Smooth muscle cell (in vitro differentiated cells): ENCODE measurements around the gene REM1. TPM values are rescaled to one million over a fixed set of nuclear protein-coding genes. Genes with fewer than 3 reads are reported as not detected.
"Not testable (repeated sequence)": the region's sequence is repeated elsewhere in the genome, so short reads cannot be mapped to it uniquely, and the experiment has no call there.

ENCODE experiments used
- DNase-seq: peaks from one replicate; lab custom pipeline; 2025; ENCODE audit not compliant: unreplicated experiment; lab: John Stamatoyannopoulos, UW
- H2AFZ ChIP-seq: fragments of 200-600 bp; sonication (generic); 2 replicates; pipeline ENCODE4 v1.6.0; 2016; ENCODE audit warnings: antibody characterized with exemption, low read depth, mild to moderate bottlenecking
- H3F3A ChIP-seq: fragments of 200-600 bp; sonication (generic); 2 replicates; pipeline ENCODE4 v1.6.0; 2017; ENCODE audit warnings: antibody characterized with exemption, low read depth
- H3K27ac ChIP-seq: fragments of 200-600 bp; sonication (generic); 2 replicates; pipeline ENCODE4 v1.5.1; 2016; ENCODE audit warnings: low read depth, mild to moderate bottlenecking
- H3K27me3 ChIP-seq: fragments of 200-600 bp; sonication (generic); 2 replicates; pipeline ENCODE4 v1.6.1; 2016; ENCODE audit warnings: low read depth, mild to moderate bottlenecking
- H3K36me3 ChIP-seq: fragments of 200-600 bp; sonication (generic); 2 replicates; pipeline ENCODE4 v1.5.1; 2016; ENCODE audit warnings: low read depth
- H3K4me1 ChIP-seq: fragments of 200-600 bp; sonication (generic); 2 replicates; pipeline ENCODE4 v1.5.1; 2016; ENCODE audit warnings: low read depth
- H3K4me2 ChIP-seq: fragments of 200-600 bp; sonication (generic); 2 replicates; pipeline ENCODE4 v1.6.0; 2016; ENCODE audit warnings: mild to moderate bottlenecking
- H3K4me3 ChIP-seq: fragments of 200-600 bp; sonication (generic); 2 replicates; pipeline ENCODE4 v1.5.1; 2016; ENCODE audit warnings: mild to moderate bottlenecking
- H3K79me2 ChIP-seq: fragments of 200-600 bp; sonication (generic); 2 replicates; pipeline ENCODE4 v1.6.0; 2016; ENCODE audit warnings: low read depth, mild to moderate bottlenecking
- H3K9ac ChIP-seq: fragments of 200-600 bp; sonication (generic); 2 replicates; pipeline ENCODE4 v1.6.0; 2016; ENCODE audit warnings: low read depth
- H3K9me3 ChIP-seq: fragments of 200-600 bp; sonication (generic); replicated peaks from 2 replicates; pipeline ENCODE4 v1.5.1; 2016; ENCODE audit warnings: low read depth
- H4K20me1 ChIP-seq: fragments of 200-600 bp; sonication (generic); 2 replicates; pipeline ENCODE4 v1.6.0; 2016; ENCODE audit warnings: low read depth
- WGBS: methylation state at CpG from one replicate; pipeline ENCODE4 v1.1.7; 2016; ENCODE audit warnings: low lambda C conversion rate; 5-methylcytosine and 5-hydroxymethylcytosine counted together
- polyA plus RNA-seq: library from polyadenylated mRNA; unstranded; fragments of >200 nt; fragmentation: Nextera tagmentation; extraction: Ambion mirVana; gene quantifications from 2 replicates; pipeline ENCODE4 v1.2.1, GENCODE V29; 2016
- total RNA-seq: library from RNA; depleted of rRNA; stranded (reverse); fragments of >200 nt; gene quantifications from 2 replicates; pipeline ENCODE4 v1.2.3, GENCODE V29; 2014
- TF ChIP-seq, protein P1 (sequence below): fragments of 200-600 bp; sonication (generic); IDR thresholded peaks from 2 replicates; pipeline ENCODE4 v1.5.1; 2017; ENCODE audit warnings: borderline replicate concordance, mild to moderate bottlenecking, antibody characterized with exemption; ENCODE audit not compliant: insufficient read depth, poor library complexity, severe bottlenecking

Gene REM1
- total and polyA plus RNA-seq, 2 experiments from 2014 or later, result 0.85 to 1.4 TPM

DNA sequence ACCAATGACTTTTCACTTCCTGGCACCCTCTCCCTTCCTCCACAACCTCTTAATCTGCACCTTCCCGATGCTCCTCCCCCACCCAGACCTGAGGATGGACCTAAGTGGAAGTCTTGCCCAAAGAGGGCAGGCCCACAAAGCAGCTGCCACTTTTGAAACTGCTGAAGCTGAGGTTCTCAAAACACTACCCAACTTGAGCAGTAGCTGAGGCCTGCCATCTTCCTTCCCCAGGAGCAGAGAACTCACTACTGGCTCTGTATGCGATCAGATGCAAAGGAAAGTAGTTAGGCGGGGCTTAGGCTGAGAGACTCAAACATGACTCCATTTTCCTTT lies 40.7 kb downstream of the REM1 start:
- Histone ChIP-seq H3K27ac (peak overlapping the region; percentile 80), H3K9ac (peak overlapping the region; percentile 95), H3K4me1 (peaks cover 17% of the 10 kb centered on the region), H3K9me3 (no peaks in the 10 kb centered on the region), H4K20me1 (peaks cover 58% of the 10 kb centered on the region), H3K4me3 (peak overlapping the region; percentile 83), H3K27me3 (no peaks in the 10 kb centered on the region), H3F3A (no peaks in the 10 kb centered on the region), H3K4me2 (peak overlapping the region; percentile 96), H2AFZ (no peak overlapping the region), H3K79me2 (peaks cover 65% of the 10 kb centered on the region), H3K36me3 (no peaks in the 10 kb centered on the region)
- TF ChIP-seq, protein P1, sequence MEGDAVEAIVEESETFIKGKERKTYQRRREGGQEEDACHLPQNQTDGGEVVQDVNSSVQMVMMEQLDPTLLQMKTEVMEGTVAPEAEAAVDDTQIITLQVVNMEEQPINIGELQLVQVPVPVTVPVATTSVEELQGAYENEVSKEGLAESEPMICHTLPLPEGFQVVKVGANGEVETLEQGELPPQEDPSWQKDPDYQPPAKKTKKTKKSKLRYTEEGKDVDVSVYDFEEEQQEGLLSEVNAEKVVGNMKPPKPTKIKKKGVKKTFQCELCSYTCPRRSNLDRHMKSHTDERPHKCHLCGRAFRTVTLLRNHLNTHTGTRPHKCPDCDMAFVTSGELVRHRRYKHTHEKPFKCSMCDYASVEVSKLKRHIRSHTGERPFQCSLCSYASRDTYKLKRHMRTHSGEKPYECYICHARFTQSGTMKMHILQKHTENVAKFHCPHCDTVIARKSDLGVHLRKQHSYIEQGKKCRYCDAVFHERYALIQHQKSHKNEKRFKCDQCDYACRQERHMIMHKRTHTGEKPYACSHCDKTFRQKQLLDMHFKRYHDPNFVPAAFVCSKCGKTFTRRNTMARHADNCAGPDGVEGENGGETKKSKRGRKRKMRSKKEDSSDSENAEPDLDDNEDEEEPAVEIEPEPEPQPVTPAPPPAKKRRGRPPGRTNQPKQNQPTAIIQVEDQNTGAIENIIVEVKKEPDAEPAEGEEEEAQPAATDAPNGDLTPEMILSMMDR, result no peak
- WGBS, result 86% methylated on average over 3 of the region's 3 CpGs
- no peak for DNase-seq

DNA sequence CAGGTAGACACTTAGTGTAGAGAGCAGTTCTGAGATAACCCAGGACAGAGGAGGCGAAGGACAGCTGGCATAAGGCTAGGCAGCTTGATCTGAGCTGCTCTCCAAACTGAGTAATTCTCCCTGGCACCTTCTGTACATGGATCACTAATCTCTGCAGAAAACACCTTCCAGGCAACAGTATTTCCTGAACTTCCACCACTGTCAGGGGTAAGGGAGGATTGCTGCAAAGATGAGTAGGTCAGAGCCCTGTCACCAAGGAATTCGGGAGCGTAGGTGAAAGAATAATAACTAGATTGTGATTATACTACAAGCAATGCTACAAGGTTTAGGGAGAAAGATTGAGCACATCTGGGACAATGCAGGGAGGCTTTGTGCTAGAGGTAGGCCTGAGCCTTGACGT lies 41.1 kb downstream of the REM1 start:
- peak overlapping the region; percentile 83 for H3K4me3 ChIP-seq
- H3K27me3 ChIP-seq, result no peaks in the 10 kb centered on the region
- H4K20me1 ChIP-seq, result peaks cover 62% of the 10 kb centered on the region
- peak overlapping the region; percentile 80 for H3K27ac ChIP-seq
- H3K9me3 ChIP-seq, result no peaks in the 10 kb centered on the region
- H2AFZ ChIP-seq, result no peak overlapping the region
- peak overlapping the region; percentile 95 for H3K9ac ChIP-seq
- DNase-seq, result no peak
- TF ChIP-seq, protein P1, result no peak
- no peaks in the 10 kb centered on the region for H3K36me3 ChIP-seq
- WGBS, result 96% methylated on average over 4 of the region's 4 CpGs
- peak overlapping the region; percentile 96 for H3K4me2 ChIP-seq
- H3K79me2 ChIP-seq, result peaks cover 69% of the 10 kb centered on the region
- peaks cover 17% of the 10 kb centered on the region for H3K4me1 ChIP-seq
- H3F3A ChIP-seq, result no peaks in the 10 kb centered on the region

DNA sequence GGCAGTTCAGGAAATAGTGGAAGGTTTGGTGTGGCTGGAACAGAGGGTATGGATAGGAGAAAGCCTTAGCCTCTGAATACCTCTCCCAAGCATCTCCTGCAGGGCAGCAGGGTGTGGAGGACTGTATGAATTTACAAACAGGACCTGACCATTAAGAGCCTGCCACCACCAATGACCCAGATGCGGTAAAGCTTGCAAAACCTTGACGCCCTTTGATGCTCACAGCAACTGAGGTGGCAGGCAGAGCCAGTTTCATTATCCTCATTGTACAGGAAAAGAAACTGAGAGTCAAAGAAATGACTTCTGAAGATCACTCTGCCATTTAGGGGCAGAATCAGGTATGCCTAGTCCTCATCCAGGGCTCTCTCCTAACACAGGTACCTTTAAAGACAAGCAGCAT lies 41.6 kb downstream of the REM1 start:
- H4K20me1 ChIP-seq, result peaks cover 67% of the 10 kb centered on the region
- H3K79me2 ChIP-seq, result peaks cover 74% of the 10 kb centered on the region
- no peaks in the 10 kb centered on the region for H3K36me3 ChIP-seq
- H3K9me3 ChIP-seq, result no peaks in the 10 kb centered on the region
- peaks cover 17% of the 10 kb centered on the region for H3K4me1 ChIP-seq
- H3K9ac ChIP-seq, result no peak overlapping the region
- H3K27ac ChIP-seq, result peak overlapping the region; percentile 80
- 86% methylated on average over 2 of the region's 2 CpGs for WGBS
- H3F3A ChIP-seq, result no peaks in the 10 kb centered on the region
- no peak for DNase-seq
- H3K4me3 ChIP-seq, result no peak overlapping the region
- peak overlapping the region; percentile 96 for H3K4me2 ChIP-seq
- H2AFZ ChIP-seq, result no peak overlapping the region
- no peaks in the 10 kb centered on the region for H3K27me3 ChIP-seq
- TF ChIP-seq, protein P1, result no peak

DNA sequence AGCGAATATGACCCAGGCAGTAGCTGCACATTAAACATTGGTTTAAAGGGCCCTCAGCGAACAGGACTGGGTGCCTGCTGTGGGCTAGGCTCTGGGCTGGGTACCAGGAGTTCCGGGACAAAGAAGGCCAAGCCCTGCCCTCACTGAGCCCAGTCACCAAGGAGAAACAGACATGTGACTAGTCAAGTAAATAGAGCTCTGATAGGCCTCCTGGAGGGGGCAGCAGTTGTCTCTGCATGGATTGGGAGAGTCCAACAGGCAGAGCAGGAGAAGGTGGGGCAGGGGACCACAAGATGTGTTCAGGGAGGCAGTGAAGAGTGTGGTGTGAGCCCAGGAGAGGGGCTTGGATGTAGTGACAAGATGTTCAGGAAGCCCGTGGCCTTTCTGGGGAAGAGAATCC lies 42.3 kb downstream of the REM1 start:
- peaks cover 74% of the 10 kb centered on the region for H4K20me1 ChIP-seq
- H3K4me3 ChIP-seq, result no peak overlapping the region
- H2AFZ ChIP-seq, result no peak overlapping the region
- H3K27me3 ChIP-seq, result no peaks in the 10 kb centered on the region
- TF ChIP-seq, protein P1, result peak; percentile 19
- H3K4me2 ChIP-seq, result peak overlapping the region; percentile 96
- peaks cover 17% of the 10 kb centered on the region for H3K4me1 ChIP-seq
- H3K36me3 ChIP-seq, result no peaks in the 10 kb centered on the region
- DNase-seq, result no peak
- no peak overlapping the region for H3K27ac ChIP-seq
- H3F3A ChIP-seq, result no peaks in the 10 kb centered on the region
- H3K9me3 ChIP-seq, result no peaks in the 10 kb centered on the region
- H3K9ac ChIP-seq, result no peak overlapping the region
- H3K79me2 ChIP-seq, result peaks cover 81% of the 10 kb centered on the region
- 83% methylated on average over 4 of the region's 4 CpGs for WGBS

DNA sequence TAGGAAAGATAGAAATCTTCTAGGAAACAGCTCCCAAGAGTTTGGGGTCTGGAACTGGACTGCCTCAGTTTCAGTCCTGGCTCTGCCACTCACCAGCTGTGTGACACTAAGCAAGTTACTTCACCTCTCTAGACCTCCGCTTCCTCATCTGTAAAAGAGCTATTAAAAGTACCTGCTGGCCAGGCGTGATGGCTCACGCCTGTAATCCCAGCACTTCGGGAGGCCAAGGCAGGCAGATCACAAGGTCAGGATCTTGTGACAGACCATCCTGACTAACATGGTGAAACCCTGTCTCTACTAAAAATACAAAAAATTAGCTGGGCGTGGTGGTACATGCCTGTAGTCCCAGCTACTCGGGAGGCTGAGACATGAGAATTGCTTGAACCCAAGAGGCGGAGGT lies 46.2 kb downstream of the REM1 start:
- not testable (repeated sequence) for H3K36me3 ChIP-seq
- WGBS, result 86% methylated on average over 7 of the region's 7 CpGs

More for the DNA sequence above, 46.2 kb downstream of the REM1 start:
- not testable (repeated sequence) for H3K4me3 ChIP-seq, H3K4me1 ChIP-seq, H2AFZ ChIP-seq, H3K4me2 ChIP-seq, H3K27me3 ChIP-seq, H3F3A ChIP-seq, H3K9me3 ChIP-seq, H3K9ac ChIP-seq, DNase-seq
- H4K20me1 ChIP-seq, result peaks cover 100% of the 10 kb centered on the region
- H3K79me2 ChIP-seq, result peaks cover 99% of the 10 kb centered on the region
- peak overlapping the region; percentile 5 for H3K27ac ChIP-seq
